Gastroesophageal sphincter (tissue), 3 donors: Measurements from ENCODE around the gene VTI1A.

Experiments
- EP300 ChIP-seq: sonication (generic); formaldehyde crosslinking; IDR thresholded peaks from one replicate; pipeline ENCODE4 v1.6.1; 2017; ENCODE audit warnings: antibody characterized with exemption, mild to moderate bottlenecking
- POLR2A ChIP-seq, 2 donors: fragments of 450-650 bp; IDR thresholded peaks; one replicate each; pipeline ENCODE4 v1.6.1; 2017; ENCODE audit warnings: antibody characterized with exemption in 2 of 2, mild to moderate bottlenecking in 2 of 2, moderate library complexity in 1 of 2
- POLR2AphosphoS5 ChIP-seq: sonication (generic); formaldehyde crosslinking; IDR thresholded peaks from one replicate; pipeline ENCODE4 v1.6.1; 2017; ENCODE audit warnings: antibody characterized with exemption
- TF ChIP-seq, protein P1 (sequence below), 4 experiments: fragments of 200-600 bp in 2 of 4; fragments of 450-650 bp in 2 of 4; sonication (generic) in 1 of 4; IDR thresholded peaks; one replicate each; pipeline ENCODE4 v1.5.1; 2017 to 2019; ENCODE audit warnings: antibody characterized with exemption in 4 of 4, mild to moderate bottlenecking in 2 of 4, moderate library complexity in 2 of 4

DNA sequence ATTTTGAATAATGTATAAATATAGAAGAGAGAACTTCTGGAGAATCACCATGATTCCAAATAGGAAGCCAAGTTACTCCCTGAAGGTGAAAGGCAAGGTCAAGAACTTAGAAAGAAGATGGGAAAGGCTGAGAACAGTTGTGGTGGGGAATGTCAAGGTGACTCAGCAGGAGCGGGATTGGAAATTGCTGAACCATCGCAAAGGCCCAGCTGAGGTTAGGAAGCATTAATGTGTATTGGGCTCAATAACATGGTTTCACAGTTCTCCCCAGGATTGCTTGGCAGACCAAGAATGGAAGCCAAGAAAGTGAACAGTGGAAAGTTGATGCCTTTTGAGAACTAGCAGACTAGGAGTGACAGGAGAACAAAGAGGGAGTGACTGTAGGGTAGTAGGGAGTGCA lies 133.3 kb downstream of the VTI1A start:
- TF ChIP-seq POLR2A (IDR thresholded peaks at IDR 0.05) (no peak), EP300 (no peak), POLR2AphosphoS5 (no peak)
- TF ChIP-seq, protein P1, sequence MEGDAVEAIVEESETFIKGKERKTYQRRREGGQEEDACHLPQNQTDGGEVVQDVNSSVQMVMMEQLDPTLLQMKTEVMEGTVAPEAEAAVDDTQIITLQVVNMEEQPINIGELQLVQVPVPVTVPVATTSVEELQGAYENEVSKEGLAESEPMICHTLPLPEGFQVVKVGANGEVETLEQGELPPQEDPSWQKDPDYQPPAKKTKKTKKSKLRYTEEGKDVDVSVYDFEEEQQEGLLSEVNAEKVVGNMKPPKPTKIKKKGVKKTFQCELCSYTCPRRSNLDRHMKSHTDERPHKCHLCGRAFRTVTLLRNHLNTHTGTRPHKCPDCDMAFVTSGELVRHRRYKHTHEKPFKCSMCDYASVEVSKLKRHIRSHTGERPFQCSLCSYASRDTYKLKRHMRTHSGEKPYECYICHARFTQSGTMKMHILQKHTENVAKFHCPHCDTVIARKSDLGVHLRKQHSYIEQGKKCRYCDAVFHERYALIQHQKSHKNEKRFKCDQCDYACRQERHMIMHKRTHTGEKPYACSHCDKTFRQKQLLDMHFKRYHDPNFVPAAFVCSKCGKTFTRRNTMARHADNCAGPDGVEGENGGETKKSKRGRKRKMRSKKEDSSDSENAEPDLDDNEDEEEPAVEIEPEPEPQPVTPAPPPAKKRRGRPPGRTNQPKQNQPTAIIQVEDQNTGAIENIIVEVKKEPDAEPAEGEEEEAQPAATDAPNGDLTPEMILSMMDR (IDR thresholded peaks at IDR 0.05), result no peak
